ENCODE measurements around the gene C6orf132.

DNA sequence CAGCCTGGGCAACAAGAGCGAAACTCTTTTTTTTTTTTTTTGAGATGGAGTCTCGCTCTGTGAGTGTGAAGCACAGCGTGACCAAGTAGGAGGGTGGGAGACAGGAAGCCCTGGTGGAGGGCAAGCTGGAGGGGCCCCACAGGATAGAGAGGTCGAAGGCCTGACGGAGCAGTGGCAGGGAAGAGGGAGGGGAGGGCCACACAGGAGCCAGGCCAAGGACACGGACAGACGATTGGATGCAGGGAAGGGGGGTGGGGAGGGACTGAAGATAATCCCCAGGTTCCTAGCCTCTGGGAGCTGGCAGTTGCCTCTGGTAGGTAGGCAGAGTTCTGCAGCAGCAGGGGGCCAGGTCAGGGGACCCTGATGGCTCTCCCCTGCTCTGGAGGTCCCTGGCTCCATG, 20.0 kb upstream of the C6orf132 start:
- TF ChIP-seq POLR2A (IDR thresholded peaks at IDR 0.05; ENCODE audit: low read length) (no peak), GATA1 (IDR thresholded peaks at IDR 0.05; ENCODE audit: low read depth, low read length) (no peak)
